NCI-H128 (cell line): ENCODE results near the gene WWC2.
A peak's percentile ranks its signal among the peaks of the same experiment; 100 is the strongest.

Experiments used
- DNase-seq: peaks from one replicate; lab custom pipeline; 2025; ENCODE audit not compliant: unreplicated experiment; lab: John Stamatoyannopoulos, UW

The WWC2 gene

GRCh38 chr4:183253451-183253850 lies 154.4 kb downstream of the WWC2 start:
- no peak for DNase-seq

- no peak for DNase-seq
Measured at GRCh38 chr4:183254162-183254561, 155.1 kb downstream of the WWC2 start.

DNA sequence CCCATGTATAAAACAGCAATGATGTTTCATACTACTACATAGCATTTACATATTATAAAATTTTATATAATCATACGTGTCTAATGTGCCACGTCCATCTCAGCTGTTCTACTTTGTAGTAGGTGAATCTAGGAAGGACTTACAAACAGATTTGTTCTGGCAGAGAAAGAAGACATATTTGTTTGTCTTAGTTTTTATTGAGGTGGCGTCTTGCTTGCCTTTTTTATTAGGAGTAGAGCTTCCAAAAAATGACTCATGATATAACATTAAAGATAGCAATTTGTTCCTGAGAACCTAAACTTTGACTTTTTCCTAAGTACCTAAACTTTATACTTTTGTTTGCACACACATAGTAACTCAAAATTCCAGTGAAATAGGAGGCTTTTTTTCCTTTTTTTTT lies 156.4 kb downstream of the WWC2 start:
- DNase-seq, result no peak

- DNase-seq, result no peak
Measured at GRCh38 chr4:183256343-183256742, 157.3 kb downstream of the WWC2 start.

GRCh38 chr4:183256756-183257385 lies 157.8 kb downstream of the WWC2 start:
- DNase-seq, result no peak

GRCh38 chr4:183257808-183258207 lies 158.8 kb downstream of the WWC2 start:
- no peak for DNase-seq

- DNase-seq, result no peak
Measured at GRCh38 chr4:183260491-183261151, 161.6 kb downstream of the WWC2 start.

- DNase-seq, result peak; percentile 54
Measured at GRCh38 chr4:183261953-183262775, 163.1 kb downstream of the WWC2 start.

DNA sequence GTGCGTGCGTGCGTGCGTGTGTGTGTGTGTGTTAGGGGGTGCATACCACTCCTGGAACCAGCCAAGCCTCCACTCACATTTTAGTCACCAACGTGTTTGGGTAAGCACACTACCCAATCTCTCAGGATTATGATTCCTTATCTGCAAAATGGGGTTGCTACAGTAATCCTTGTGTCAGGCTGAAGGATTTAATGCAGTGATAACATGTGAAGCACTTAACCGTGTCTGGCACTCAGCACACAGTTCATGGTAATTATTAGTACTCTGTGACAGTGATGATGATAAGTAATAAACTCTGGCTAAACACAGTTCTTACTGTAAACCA lies 163.7 kb downstream of the WWC2 start:
- no peak for DNase-seq

GRCh38 chr4:183263787-183264386 lies 164.8 kb downstream of the WWC2 start:
- no peak for DNase-seq

GRCh38 chr4:183264614-183265013 lies 165.6 kb downstream of the WWC2 start:
- no peak for DNase-seq

DNA sequence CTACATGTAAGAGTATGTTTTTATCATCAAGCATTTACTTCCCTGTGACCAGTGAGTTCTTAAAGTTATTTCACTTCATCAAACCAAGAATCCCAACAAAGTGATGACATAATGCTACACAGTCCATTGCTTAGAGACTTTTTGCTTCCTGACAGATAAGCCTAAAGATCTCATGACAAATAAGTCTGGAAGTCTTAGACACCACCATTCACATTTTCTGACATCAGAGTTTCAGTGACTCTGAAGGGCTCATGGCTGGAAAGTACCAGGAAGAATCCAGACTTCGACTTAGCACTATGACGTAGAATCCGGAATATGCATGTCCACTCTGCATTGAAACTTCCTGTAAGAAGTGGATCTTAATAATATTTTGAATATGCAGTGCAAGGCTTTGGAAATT lies 167.3 kb downstream of the WWC2 start:
- DNase-seq, result no peak

- DNase-seq, result no peak
Measured at GRCh38 chr4:183268556-183268955, 169.5 kb downstream of the WWC2 start.

- DNase-seq, result no peak
Measured at GRCh38 chr4:183272384-183272783, 173.3 kb downstream of the WWC2 start.

GRCh38 chr4:183276106-183276505 lies 177.0 kb downstream of the WWC2 start:
- no peak for DNase-seq

GRCh38 chr4:183284258-183284785 lies 185.3 kb downstream of the WWC2 start:
- no peak for DNase-seq

DNA sequence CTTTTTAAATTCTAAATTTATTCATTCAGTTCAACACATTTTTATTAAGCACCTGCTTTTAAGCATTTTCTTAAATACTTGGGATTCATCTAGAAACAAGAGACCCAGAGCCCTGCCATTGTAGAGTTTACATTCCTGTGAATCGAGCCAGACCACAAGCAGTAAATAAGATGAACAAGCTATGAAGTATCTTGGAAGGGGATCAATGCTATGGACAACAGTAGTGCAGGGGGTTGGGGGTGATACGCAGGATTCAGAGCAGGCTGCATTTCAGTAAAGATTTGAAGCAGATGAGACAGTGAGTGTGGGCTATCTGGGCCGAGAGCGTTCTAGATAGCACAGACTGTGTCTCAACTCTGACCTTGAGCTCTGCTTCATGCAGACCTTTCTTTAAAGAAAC lies 185.9 kb downstream of the WWC2 start:
- DNase-seq, result no peak

GRCh38 chr4:183285886-183286285 lies 186.8 kb downstream of the WWC2 start:
- DNase-seq, result no peak

GRCh38 chr4:183286590-183287308 lies 187.7 kb downstream of the WWC2 start:
- DNase-seq, result no peak

DNA sequence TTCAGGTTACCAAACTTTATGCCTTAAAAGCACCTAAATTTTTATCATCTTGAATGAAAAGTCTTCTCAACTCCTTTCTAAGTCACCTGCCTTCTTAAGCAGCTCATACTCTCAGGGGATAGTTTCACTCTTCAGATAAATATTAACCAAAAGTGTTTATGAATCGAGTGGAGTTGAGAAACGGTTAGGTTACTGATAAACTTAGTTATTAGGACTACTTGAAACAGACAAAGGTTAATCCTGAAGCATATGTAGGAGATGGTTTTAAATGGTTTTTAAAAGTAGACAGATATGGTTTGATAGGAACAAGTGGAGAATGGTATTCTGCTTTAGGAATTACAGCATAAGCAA lies 188.2 kb downstream of the WWC2 start:
- no peak for DNase-seq

DNA sequence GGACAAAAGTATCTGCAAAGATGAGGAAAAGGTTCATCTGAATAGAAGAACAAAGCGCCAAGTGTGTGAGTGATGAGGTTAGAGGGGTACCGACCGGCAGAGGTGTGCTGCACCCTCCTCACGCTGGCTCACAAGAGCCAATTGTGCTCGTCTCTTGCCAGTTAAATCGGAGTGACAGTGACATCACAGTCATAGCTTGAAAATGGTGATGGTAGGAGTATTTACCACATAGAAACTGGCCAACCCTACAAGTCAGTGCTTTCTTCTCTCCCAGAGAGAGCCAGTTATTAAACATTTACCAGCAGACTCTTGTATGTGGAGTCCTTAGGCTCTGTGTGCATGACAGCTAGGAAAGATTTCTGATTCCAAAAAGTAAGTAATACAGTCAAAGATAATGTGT lies 188.6 kb downstream of the WWC2 start:
- no peak for DNase-seq
